Uterus (tissue), 2 donors: Measurements from ENCODE around the gene FHIT.

Experiments
- POLR2A ChIP-seq, 2 donors: fragments of 450-650 bp; IDR thresholded peaks; one replicate each; pipeline ENCODE4 v1.6.1; 2016; ENCODE audit warnings: antibody characterized with exemption in 2 of 2, mild to moderate bottlenecking in 1 of 2, moderate library complexity in 1 of 2
- TF ChIP-seq, protein P1 (sequence below), 4 experiments: fragments of 200-600 bp in 2 of 4; fragments of 450-650 bp in 2 of 4; sonication (generic) in 2 of 4; IDR thresholded peaks; one replicate each; pipeline ENCODE4 v1.5.1; 2016 to 2019; ENCODE audit warnings: antibody characterized with exemption in 4 of 4, mild to moderate bottlenecking in 2 of 4, moderate library complexity in 1 of 4

DNA sequence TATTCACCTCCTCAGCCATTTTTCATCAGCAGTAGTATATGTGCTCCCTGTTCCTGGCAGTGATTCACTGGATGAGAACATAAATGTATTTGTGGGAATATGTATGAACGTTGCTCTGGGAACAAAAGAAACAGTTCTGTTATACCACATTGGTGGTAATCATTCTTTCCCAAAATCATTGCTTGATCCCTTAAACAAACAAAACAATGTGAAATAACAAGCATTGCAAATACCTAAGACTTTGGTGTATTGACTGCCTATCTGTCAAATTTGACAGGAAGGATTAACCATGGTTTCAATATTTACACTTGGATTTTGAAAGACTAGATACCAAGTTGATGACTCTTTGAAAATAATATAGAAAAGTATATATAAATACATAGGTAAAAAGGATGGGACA is 284.1 kb downstream of the FHIT start:
- TF ChIP-seq, protein P1, sequence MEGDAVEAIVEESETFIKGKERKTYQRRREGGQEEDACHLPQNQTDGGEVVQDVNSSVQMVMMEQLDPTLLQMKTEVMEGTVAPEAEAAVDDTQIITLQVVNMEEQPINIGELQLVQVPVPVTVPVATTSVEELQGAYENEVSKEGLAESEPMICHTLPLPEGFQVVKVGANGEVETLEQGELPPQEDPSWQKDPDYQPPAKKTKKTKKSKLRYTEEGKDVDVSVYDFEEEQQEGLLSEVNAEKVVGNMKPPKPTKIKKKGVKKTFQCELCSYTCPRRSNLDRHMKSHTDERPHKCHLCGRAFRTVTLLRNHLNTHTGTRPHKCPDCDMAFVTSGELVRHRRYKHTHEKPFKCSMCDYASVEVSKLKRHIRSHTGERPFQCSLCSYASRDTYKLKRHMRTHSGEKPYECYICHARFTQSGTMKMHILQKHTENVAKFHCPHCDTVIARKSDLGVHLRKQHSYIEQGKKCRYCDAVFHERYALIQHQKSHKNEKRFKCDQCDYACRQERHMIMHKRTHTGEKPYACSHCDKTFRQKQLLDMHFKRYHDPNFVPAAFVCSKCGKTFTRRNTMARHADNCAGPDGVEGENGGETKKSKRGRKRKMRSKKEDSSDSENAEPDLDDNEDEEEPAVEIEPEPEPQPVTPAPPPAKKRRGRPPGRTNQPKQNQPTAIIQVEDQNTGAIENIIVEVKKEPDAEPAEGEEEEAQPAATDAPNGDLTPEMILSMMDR (IDR thresholded peaks at IDR 0.05): no peak
- no peak for TF ChIP-seq POLR2A (IDR thresholded peaks at IDR 0.05)
